Dermis blood vessel endothelial cell (primary cell): Measurements from ENCODE around the gene ATP8B4. TPM values are rescaled to one million over a fixed set of nuclear protein-coding genes. Genes with fewer than 3 reads are reported as not detected.
"Not testable (repeated sequence)": the region's sequence is repeated elsewhere in the genome, so short reads cannot be mapped to it uniquely, and the experiment has no call there.

ENCODE experiments used
- DNase-seq: peaks from one replicate; pipeline ENCODE4 v3.0.0; 2010
- total RNA-seq: library from RNA; depleted of rRNA; stranded (reverse); fragments of >200 nt; gene quantifications from 2 replicates; pipeline ENCODE4 v1.2.3, GENCODE V29; 2014

Gene ATP8B4
- total RNA-seq, 1 donor from 2014 or later = 1.7 TPM

DNA sequence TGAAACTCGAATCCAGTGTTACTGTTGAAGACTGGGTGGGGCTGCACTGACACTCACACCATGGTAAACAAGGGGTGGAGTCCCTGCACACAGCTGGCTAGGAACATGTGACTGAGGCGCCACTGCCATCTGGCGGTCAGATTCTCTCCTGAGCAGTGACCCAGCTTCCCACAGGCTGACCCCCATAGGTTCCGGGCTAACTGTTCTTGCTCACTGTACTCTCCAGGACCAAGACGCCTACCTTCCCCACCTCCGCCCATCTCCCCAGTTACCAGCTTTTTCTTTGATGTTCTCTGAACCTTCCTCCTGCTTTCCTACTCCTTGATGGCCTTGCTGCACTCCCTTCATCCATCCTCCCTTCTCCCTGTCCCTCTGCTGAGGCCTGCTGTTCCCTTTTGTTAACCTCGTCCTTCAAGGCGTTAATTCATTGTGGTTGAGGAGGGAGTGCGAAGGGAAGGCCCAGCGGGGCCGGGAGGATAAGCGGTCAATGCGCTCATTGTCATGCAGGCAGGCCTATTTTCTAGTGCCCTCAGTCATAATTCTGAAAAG, 115.2 kb downstream of the ATP8B4 start:
- DNase-seq = peak; percentile 79

DNA sequence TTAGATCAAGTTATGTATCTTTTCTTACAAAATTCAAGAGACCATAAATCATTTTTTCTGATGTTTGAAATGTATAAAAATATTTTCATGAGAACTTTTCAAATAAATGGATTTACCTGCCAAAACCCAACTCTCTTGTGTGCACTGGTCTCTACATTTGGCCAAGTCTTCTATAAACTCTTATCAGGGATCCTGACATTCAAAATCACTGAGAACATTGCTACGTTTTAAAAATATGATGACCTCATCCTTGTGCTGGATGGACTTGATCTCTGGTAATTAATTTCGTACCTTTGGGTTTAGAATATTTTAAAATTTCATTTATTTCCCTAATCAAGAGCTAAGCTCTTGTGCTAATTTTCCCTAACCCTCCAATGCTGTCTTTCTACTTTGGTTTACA, 127.4 kb downstream of the ATP8B4 start:
- DNase-seq = no peak

DNA sequence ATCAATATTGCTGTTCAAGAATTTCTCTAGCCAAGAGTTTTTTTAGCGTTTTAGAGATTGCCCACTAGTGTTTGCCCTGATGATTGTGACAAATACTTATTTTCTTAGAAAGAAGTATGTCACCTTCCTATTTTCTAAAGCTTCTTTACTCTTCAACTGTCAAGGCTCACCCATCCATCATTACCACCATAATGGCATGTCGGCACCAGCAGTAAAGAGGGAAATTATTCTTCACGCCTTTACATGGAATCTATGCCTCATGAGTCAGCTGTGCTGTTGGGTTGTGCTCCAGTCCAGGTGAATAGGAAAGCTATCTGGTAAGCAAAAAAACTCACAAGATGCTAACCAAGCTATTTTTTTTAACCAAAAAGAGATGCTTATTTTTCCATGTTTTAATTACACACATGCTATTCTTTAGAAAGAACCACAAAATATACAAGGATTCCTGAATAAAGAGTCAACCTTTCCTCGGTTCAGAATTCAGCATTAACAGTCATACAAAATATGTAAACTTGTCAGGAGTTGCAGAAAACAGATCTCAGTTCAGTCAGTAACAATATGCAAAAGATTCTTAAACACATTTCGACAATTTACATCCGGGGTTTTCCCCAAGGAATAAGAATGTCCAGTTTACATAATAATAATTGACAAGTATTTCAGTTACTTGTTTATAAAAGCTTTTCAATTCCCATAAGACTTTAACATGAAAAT, 128.0 kb downstream of the ATP8B4 start:
- no peak for DNase-seq

DNA sequence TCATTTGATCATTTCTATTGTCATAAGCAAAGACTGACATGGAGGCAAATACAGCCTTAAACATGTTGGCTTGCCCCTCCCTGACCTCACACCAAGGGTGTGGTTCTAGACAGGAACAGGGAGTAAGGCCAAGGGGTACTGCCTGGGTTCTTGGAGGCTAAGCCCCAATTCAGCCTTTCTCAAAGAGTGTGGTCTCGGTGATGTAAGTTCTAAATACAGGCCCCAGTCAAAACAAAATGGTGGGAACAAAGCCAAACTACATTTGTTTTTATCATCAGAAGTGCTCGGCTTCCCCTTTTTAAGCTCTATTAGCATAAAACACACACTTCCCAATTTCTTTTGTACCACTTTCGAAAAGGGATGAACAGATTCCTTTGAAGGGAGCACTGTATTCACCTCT, 129.5 kb downstream of the ATP8B4 start:
- DNase-seq = no peak

DNA sequence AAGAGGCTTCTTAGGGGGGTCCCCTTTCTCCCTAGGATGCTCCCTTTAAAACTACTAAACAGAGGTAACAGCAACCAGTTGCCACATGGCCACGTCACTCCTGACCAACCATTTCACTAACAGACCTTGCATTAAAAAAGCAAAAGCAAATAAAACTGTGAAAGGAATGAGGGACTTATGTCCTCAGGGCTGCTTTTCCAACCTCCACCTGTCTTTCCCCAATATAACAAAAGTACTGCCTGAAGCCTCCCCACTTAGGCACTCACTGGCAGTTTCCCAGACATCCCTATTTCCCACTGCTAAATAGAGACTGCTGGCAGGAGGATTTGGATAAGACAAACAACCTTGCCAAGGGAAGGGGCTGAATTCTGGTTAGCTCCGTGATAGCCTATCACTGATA, 130.3 kb downstream of the ATP8B4 start:
- no peak for DNase-seq

DNA sequence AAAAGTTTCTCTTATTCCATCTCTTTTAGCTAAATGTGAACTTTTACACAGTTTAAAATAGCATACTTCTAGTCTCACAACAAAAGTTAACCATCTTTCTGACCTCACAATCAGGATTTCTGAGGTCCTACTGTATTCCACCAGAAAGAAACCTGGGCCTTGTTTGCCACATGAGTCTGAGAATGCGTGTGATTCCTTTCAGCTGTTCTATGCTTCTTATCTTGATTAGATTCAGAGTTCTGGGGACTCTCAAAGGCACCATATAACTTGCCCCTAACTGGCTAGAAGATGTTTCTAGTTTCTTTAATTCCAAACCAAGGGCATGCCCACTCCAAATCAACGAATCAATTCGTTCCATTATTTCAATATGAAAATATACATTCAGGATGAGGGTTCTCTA, 131.1 kb downstream of the ATP8B4 start:
- no peak for DNase-seq

DNA sequence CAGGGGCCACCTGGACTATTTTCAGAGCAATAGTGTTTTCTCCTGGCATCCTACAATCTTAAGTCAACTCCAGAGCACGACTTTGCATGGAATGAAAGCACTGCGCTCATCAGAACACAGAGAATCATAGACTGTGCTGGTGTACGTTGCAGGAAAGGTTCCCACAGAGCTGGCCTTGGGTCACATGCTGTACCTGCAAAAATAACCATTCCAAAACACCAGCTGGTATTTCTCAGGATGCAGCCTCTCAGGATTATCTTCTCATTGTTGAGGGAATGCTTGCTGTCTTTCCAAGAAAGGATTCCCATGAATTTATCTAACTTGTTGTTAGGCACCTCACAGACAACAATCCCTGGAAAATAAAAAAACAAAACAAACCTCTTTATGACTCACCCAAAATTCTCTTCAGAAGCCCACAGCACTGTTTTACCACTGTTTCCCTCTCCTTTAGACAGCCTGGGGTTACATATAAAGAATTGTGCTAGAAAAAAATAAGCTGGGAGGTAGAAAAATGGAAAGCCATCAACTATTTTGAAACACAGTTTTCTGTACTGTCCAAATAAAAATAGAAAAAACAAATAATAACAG, 131.7 kb downstream of the ATP8B4 start:
- DNase-seq = no peak

DNA sequence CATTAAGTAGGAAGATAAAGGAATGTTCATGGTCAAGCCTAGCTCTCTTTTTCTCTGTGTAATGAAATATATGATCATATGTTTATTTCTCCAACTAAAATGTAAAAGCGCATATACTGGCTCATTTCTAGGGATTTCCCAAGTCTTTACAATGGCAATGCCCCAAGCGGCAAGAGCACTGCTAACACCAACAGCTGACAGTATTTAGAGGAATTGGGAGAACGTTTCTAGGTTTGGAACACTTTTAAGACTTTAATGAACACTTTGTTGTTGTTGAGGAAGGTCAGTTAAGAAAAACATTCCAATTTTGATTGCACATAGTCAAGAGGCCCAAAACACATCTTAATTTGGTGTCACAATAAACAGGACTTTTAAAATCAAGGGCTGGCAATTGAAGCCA, 132.7 kb downstream of the ATP8B4 start:
- no peak for DNase-seq

DNA sequence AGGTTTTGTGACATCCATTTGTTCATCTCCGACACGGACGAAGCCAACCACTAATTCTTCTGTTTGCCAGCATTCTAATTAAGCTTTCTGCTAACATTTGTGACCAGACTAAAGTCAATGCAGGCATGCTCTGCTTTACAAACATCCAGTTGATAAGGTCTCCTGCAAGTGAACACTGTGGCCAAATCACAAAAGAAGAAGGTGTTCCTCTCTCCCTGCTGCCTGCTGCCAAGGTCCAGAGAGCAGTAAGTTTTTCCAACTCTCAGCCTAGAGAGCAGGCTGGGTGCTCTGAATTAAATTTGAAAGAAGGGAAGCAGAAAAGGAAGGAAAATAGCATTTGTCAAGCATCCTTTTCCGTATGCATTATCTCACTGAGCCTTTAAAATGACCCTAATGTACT, 133.6 kb downstream of the ATP8B4 start:
- DNase-seq = no peak

DNA sequence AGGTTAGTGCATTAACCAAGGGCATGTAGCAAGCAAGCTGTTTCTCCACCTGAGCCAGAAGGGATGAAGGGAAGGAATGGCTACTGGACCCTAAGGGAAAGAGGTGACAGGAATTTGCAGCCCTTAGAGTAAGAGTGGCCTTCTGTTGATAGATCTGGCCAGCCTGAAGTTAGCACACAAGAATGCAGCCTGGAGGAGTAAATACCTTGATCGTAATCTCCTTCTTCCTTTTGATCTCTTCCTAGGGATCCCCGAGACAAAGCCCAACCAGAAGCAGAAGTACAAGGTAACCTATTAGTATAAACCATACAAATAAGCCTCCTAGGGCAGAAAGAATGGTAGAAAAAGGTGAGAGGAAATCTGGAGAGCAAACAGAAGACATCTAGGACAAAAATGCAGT, 134.6 kb downstream of the ATP8B4 start:
- no peak for DNase-seq

DNA sequence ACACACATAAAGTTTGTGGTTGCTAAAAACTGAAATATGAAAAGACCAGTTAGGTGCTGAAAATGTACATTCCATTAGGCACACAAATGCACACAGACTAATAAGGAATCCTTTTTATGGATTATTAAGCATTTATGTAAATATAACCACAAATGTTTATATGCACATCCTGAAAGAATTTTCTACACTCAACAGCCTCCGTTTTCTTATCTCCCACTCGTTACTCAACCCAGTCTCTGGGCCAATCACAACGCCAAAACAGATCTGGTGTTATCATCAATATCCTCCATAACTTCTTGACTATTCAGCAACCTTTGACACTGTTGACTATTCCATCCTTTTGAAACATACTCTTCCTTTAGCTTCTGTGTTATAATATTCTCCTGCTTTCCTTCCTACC, 136.4 kb downstream of the ATP8B4 start:
- DNase-seq = no peak

DNA sequence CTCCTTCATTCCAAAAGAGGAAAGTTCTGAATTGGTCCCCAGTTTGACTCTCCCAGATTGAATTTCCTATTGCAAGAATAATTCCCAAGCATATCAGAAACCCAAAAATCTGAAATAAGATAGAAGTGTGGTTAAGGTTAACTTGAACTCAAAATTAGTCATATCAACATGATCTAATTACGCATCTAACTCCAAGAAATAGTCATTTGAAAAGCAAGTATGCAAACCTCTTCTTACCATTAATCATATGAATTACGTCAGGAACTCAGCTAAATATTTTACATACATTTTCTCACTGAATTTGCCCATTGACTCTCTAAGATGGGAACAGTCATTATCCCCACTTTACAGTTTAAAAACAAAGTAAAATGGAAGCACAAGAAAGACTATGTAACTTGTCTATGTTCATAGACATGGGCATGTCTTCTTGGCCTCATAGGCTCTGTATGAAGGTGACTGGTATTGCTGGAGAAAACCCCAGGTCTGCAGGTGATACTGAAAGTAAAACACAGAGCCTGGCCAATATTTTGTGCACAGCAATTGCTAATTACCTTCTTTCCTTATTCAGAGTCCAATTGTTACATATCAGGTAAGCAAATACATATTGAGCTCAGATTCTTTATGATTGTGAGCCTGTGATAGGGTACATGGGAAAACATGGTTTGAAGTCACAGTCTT, 139.2 kb downstream of the ATP8B4 start:
- no peak for DNase-seq

DNA sequence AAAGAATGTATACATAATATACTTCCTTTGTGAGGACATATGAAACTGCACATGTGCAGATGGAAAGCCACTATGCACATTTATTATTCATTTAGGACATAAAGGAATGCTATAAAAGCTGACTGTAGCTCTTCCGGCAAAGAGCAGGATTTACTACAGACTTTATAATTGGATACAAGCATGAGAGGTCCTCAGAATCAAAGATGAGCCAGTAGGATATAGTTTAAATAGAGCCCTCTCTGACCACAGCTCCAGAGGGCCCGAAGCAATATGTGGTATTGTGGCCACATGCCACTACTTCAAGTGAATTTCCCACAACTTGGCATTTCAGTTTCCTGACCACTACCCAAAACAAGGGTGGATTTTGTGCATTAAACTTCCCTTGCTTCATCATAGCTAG, 140.9 kb downstream of the ATP8B4 start:
- no peak for DNase-seq

DNA sequence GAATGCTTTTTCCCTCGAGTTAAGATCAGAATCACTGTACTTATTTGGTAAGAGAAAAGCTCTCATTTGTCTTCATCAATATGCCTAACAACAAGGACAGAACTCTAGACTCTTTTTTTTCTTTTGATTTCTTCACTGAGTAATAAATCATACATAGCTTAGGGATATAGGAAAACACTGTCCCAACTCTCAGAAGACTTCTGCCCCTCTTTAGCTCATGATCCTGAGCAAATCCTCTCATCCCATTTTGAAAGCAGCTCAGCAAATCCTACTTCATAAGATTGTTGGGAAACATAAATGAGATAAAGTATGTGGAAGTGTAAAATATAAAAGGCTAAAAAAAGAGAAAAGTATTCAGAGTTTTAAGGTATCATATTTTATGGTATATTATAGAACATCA, 141.7 kb downstream of the ATP8B4 start:
- DNase-seq = no peak

DNA sequence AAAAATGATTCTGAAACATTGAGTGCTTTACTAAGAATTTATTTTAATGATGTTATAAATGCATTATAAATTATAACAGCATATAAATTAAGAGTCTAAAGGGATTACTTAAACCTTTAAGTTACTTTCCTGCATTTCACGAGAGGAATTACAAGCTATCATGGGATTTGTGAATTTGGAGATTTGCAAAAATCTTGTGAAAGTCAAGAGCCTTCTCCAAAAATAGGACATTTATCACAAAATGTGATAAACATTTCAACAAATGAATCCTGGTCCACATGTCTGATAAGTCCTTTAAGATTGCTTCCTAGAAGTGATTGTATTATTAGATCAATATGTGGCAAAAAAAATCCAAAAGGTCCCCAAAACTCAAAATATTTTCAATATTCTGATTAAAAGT, 154.5 kb downstream of the ATP8B4 start:
- no peak for DNase-seq

DNA sequence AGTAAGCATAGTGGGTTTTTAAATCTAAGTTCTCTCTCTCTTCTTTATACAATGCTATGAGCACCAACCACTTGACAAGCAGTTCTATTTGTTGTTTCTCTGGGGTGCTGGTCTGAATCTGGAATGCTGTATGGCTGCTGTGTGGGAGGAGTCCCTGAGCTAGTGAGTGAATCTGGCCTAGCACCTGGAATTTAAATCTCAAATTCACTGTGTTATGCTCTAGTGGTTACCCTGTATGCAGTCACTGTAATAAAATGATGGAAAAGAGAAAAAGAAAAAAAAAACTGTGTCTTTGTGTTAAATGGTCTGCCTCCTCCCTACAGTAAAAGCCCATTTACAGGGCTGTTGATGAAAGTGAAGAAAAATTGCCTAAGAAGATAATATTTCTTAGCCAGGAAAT, 155.0 kb downstream of the ATP8B4 start:
- DNase-seq = no peak

DNA sequence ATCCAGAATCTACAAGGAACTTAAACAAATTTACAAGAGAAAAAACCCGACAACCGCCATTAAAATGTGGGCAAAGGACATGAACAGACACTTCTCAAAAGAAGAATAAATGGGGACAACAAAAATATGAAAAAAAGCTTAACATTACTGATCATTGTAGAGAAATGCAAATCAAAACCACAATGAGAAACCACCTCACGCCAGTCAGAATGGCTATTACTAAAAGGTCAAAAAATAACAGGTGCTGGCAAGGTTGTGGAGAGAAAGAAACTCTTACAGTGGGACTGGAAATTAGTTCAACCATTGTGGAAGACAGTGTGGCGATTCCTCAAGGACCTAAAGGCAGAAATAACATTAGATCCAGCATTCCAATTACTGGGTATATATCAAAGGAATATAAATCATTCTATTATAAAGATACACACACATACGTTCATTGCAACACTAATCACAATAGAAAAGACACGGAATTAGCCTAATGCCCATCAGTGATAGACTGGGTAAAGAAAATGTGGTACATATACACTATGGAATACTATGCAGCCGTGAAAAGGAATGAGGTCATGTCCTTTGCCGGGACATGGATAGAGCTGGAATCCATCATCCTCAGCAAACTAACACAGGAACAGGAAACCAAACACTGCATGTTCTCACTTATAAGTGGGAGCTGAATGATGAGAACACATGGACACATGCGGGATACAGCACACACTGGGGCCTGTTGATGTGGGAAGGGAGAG, 155.8 kb downstream of the ATP8B4 start:
- DNase-seq = not testable (repeated sequence)

DNA sequence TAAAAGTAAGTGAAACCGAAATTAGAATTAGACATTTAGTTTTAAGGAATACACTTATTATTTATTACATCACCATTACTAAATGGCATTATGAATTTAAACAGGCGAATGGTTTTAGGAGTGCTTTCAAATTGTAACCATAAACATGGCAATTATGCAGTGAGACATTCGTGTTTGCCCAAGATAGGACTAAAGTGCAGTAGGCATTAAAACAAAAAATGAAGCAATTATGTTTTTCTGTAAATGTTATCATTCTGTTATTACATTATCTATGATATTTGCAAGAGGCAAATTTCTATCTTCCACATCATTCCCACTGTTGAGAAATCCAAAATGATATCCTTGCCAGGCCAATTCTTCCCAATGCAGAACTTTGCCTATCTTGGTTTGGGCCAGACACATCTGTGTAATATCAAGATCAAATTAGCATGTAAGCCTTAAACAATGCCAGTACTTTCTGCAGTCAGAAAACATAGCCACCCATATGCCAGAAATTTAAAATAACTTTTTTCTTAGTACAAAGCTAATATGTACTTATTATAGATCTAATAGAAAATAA, 156.9 kb downstream of the ATP8B4 start:
- DNase-seq = no peak

DNA sequence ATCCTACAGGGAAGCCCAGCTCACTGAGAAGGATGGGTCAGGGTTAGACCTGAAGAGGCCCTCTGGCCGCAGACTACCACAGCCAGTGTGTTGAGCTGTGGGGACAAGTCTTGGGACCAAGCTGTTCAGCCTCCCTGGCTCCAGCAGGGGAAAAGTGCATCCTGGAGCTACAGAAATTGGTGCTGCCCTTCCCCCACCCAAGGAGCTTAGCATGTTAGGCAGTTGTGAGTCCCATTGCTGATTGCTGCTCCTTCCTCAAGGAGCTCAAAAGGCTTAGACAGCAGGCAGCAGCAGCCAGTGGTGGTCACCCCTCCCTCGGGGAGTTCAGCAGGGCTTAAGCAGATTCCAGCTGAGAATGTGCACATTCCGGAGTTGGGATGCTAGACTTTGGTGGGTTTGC, 165.6 kb downstream of the ATP8B4 start:
- no peak for DNase-seq

DNA sequence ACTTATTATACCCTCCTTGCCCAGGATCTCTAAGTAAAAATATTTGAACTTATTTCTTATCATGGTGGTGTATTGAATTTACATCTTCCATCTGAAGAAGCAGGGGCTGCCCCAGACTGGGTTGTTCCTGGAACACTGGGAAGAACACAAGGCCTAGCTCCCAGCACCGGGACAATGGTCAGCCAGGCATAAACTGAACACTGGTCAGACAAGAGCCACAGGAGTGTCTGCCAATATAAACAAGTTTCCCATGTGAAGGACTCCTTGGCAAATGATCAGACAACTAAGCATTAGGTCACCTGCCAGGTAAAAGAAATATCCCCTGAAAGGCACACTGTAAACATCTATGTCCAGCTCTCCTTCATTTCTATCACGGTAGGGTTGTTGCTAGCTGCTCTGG, 172.4 kb downstream of the ATP8B4 start:
- DNase-seq = no peak

DNA sequence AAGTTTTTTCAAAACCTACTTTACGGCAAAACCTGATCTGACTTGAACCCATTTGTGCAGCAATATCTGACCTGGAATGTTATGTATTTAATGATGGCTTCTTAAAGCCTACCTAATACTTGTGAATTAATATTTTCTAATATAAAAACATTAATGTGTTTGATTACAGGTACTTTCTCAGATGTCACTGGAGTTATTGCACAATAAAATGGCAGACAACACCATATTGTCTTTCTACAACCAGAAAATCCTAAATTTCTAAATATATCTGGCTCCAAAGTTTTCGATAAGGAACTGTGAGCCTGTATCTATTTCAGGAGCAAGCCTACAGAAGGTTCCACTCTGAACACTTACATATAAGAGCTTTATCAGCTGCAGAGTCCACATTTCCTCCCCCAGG, 184.5 kb downstream of the ATP8B4 start:
- no peak for DNase-seq

DNA sequence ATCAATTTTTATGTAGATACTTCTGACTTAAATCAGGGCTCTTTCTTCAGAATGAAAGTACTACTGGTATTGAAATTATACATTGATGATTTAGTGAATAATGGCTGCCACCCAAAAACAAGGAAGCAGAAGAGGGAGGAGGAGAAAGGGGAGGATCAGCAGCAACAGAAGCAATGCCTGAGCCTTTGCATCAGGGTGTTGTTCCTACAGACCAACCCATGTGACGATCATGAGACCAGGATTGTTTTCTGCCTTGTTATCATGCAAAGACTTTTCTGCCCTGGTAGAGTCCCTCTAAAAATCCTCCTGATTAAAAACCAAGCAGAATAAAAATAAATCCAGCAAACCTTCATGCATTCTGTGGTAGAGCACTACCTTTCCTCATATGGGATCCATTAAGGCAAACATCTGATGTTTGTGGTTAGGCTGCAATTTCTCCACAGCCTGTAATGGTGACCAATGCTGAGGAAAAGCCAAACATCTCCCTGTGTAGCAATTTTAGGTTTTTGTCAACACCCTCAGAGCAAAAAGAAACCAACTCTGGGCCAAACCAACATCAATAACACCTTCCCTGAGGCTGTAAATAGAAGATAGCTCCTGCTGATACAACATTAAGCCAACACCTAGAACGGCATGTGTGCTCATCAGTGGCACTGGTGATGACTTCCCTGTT, 191.7 kb downstream of the ATP8B4 start:
- DNase-seq = no peak
